HG02571 (cell line): ENCODE data around the gene DTNBP1.

Experiments used
- ATAC-seq: cut with Tn5 transposase; IDR thresholded peaks from one replicate; pipeline ENCODE4 v1.9.1; 2021; ENCODE audit warnings: mild to moderate bottlenecking, moderate library complexity; ENCODE audit not compliant: unreplicated experiment

DTNBP1 gene

GRCh38 chr6:15594512-15595259 is 68.1 kb downstream of the DTNBP1 start:
- no peak for ATAC-seq

DNA sequence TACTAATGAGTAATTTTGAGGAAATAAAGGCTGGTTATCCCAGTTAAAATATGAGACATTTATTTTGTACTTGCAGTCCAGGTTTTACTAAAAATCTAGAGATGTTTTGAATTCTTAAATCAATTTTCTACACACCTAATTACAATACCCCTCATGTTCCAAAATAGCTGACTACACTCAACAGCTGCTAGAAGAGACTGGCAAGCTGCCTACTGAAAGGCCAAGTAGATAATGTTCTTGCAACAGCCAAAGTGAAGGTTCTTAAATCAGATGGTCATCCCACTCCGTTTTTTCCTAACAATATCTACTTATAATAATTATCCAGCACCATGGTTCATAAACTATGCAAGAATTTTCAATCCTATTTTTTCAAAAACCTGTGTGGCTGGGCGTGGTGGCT is 69.0 kb downstream of the DTNBP1 start:
- ATAC-seq, result no peak

DNA sequence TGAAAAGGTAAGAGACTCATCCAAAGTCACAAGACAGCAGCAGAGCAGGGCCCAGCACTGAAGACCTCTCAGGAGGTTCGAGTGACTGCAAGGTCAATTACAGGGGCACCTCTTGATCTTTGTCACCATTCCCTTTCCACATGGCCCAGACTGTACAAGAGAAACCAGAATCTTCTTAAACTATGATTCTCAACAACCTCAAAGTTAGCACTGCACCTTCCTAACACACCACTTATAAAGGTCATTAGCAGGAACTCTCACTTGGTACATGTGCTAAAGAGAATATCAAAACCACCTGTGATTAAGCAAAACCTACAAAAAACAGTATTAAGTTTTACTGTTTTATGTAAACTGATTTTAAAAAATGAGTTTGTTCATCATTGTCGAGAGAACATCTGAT is 70.2 kb downstream of the DTNBP1 start:
- ATAC-seq, result no peak

GRCh38 chr6:15588971-15589634 is 73.7 kb downstream of the DTNBP1 start:
- ATAC-seq, result no peak

DNA sequence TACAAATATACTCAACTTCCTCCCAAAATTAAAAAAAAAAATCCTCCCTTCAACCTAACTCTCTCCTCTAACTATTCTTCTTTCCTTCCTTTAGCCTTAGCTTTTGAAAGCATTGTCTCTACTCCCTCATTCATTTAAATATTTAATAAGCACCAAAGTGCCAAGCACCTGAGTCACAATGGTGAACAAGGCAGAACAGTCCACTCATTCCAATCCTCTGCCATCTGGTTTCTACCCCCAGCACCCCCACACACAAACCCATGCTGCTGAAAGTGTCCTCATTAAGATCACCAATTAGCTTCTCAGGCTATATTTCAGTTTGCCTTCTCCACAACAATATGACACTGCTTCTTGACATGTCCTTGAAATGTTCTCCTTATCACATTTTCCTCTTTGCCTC is 76.3 kb downstream of the DTNBP1 start:
- no peak for ATAC-seq

DNA sequence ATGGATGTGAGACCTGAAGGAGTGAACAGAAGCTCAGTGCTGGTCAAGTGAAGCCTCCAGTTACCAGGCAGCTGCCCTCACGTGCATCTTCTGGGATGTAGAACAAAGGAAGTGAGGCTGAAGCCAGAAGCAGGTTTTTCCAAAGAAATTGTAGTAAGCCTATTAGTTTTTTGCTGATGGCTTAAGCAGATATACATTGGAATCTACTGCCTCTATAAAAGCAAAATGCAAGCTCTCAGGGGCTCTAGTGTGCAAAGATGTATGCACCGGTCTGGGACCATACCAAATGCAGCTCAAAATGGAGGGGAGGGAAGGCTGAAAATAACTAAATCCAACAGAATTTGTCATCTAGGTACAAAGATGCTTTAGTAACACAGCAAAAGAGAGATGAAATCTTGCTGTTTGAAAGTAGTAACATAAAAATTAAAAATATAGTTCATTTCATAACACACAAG is 77.0 kb downstream of the DTNBP1 start:
- no peak for ATAC-seq

- ATAC-seq, result no peak
Observed at GRCh38 chr6:15582499-15582898, 80.3 kb downstream of the DTNBP1 start.

- ATAC-seq, result no peak
Observed at GRCh38 chr6:15581751-15582150, 81.1 kb downstream of the DTNBP1 start.

DNA sequence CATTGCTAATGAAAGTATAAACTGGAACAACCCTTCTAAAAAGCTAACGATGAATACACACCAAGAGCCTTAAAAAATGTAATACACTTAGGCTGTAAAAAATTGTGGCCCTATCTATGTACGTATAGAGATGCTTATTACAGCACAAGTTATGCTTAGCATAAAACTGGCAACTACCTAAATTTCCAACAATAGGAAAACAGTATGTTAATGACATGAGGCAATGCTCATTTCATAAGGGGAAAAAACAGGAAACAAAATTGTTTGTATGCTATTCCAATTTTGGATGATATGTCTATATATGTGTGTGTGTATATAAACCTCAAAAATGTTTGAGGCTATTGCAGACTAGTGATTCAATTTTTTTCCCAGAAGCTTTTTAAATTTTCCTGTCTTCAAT is 82.5 kb downstream of the DTNBP1 start:
- ATAC-seq, result no peak

DNA sequence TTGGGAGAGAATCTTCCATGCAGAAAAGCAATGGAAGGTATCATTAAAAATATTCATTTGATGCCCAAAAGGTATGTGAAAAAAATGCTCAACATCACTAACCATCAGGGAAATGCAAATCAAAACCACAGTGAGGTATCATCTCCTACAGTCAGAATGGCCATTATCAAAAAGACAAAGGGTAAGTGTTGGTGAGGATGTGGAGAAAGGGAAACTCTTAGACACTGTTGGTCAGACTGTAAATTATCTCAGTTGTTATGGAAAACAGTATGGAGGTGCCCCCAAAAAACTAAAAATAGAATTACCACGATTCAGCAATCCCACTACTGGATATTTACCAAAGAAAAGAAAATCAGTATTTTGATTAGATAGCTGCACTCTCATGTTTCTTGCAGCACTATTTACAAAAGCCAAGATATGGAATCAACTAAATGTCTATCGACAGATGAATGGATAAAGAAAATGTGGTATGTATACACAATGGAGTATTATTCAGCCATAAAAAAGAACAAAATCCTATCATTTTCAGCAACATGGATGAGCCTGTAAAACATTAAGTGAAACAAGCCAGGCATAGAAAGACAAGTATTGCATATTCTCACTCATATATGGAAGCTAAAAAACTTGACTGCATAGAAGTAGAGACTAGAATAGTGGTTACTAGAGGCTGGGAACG is 84.0 kb downstream of the DTNBP1 start:
- ATAC-seq, result no peak

GRCh38 chr6:15577550-15578171 is 85.2 kb downstream of the DTNBP1 start:
- ATAC-seq, result no peak

GRCh38 chr6:15577106-15577505 is 85.7 kb downstream of the DTNBP1 start:
- no peak for ATAC-seq

DNA sequence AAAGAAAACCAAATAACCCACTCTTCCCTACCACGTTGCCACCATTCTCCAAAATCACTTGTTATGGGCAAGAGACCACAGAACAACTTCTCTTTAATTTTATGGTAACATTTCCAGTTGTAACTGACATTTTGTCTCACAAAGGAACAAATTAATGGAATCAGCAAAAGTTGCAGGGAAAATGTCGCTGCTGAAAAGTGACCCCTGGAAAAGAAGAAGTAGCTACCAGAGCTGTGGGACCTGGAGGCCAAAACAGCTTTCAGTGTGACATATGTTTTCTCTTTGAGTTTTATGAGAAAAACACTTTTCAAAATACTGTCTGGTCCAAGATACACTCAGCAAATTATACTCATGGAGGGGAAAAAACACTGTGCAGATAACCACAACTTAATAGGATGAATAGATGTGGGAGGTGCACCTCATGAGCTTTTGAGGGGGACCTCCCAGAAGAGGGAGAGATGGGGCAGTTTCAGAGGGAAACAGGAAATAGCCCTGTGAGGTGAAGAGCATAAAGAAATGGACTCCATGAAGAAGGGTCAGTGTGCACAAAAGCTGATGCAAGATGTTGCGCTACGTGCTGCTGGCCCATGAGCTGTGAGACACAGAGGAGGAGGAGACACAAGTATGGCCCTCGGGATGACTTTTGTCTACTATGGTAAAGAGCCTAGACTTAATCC is 87.3 kb downstream of the DTNBP1 start:
- ATAC-seq, result no peak

- ATAC-seq, result no peak
Observed at GRCh38 chr6:15574486-15574885, 88.3 kb downstream of the DTNBP1 start.

DNA sequence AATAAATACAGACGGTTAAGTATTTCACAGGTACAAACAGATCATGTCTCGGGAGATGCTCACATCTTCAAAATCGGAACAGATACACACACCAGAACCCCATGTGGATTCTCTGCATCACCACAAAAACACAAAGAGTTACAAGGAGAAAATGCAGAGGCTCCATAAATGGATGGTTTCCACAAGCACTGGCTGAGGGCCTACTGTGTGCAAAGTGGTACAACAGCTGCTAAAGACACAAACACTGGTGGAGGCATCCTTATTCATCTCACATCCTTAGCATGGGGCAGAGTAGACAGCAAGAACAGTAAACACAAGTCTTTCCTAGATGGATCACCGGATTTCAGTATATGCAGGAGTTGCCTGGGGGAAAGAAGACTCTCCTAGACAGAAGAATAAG is 88.8 kb downstream of the DTNBP1 start:
- no peak for ATAC-seq

DNA sequence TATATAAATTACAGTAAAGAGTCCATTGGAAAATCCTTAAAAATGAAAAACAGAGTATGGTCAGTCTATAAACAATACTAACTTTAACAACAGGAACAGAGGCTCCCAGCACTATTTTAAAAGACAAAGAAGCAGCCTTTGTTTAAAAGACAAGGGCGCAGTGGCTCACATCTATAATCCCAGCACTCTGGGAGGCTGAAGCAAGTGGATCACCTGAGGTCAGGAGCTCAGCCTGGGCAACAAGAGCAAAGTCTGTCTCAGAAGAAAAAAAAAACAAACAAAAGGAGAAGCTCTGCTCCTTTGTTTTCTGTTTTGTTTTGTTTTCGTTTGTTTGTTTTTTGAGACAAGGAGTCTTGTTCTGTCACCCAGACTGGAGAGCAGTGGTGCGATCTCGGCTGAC is 89.4 kb downstream of the DTNBP1 start:
- no peak for ATAC-seq

- ATAC-seq, result no peak
Observed at GRCh38 chr6:15572296-15573016, 90.4 kb downstream of the DTNBP1 start.

DNA sequence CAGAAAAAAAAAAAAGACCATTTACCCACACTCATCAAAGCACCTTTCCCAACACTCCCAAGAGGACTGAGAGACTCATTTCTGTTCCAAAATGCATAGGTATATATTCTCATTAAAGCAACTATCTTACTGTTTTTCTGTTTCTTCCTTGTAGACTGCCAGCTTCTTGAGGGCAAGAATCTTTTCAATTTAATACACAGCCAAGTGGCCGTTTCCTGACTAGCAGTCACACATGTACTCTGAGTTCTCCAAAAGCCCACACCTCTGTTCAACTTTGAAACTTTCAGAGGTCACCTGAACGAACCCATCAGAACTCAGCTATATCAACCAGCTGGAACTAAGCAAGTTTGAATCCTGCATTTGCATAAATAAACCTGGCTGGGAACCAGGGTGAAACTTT is 92.7 kb downstream of the DTNBP1 start:
- no peak for ATAC-seq

DNA sequence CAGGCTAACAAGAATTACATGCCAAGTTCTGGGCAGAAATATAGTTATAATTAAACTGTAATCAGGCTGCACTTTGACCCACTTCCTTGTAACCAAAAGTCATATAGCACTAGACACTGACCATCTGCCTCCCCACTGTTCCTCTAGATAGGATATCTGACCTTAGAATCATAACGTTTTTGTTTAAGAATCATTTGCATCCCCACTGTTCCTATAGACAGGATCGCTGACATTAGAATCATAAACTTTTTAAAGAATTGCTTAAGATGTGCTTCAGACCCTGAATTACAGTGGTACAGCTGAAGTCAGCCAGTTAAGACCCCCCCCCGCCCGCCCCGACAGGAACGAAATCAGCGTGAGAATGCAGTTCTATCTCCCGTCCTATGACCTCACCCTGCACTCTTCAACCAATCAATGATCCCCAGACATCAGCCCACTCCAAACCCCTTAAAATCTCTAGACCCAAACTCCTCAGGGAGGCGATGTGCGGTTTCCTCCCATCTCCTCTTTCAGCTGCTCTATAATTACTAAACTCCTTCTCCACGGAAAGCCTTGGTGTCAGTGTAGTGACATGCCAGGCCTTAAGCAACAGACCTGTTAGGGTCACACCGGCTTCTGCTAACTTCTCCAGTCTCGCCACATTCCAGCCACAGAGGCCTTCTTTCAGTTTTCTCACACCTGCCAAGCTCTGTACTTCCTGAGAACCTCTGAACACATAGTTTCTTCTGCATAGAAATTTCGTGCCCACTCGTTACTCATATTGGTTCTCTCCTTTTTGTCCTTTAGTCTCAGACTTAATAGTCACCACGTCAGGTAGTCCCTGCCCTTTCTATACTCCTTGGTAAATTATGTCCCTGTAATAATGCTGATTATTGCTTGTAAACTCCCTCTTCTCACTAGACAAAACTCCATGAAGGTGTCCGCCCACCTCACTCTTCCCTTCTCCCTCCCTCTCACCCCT is 93.5 kb downstream of the DTNBP1 start:
- ATAC-seq, result no peak
